D721Med (cell line): ENCODE measurements around the gene EHD3.

Source experiments
- DNase-seq: peaks from one replicate; pipeline ENCODE4 v3.0.0; 2011; ENCODE audit warnings: low spot score; ENCODE audit not compliant: insufficient read length
- FAIRE-seq: peaks from 2 replicates; lab custom pipeline; 2011; peaks lifted over from hg19 to GRCh38; lab: Jason Lieb, UNC
- CTCF ChIP-seq: IDR thresholded peaks from 2 replicates; pipeline ENCODE4 v1.5.1; 2012; ENCODE audit warnings: mild to moderate bottlenecking, control low read depth; ENCODE audit not compliant: insufficient read depth; ENCODE audit errors: missing control alignments

EHD3 gene

GRCh38 chr2:31263636-31264190 lies 29.8 kb downstream of the EHD3 start:
- DNase-seq, result no peak
- no peak for TF ChIP-seq CTCF
- no peak for FAIRE-seq

- DNase-seq (no peak), FAIRE-seq (no peak)
- no peak for TF ChIP-seq CTCF
Measured at GRCh38 chr2:31265234-31265633, 31.3 kb downstream of the EHD3 start.

GRCh38 chr2:31266804-31267203 lies 32.9 kb downstream of the EHD3 start:
- FAIRE-seq (no peak), DNase-seq (no peak)
- no peak for TF ChIP-seq CTCF

GRCh38 chr2:31267437-31268120 lies 33.6 kb downstream of the EHD3 start:
- no peak for TF ChIP-seq CTCF
- DNase-seq (no peak), FAIRE-seq (no peak)

- no peak for FAIRE-seq
- no peak for DNase-seq
- no peak for TF ChIP-seq CTCF
Measured at GRCh38 chr2:31268344-31268743, 34.4 kb downstream of the EHD3 start.

GRCh38 chr2:31269087-31269486 lies 35.1 kb downstream of the EHD3 start:
- FAIRE-seq (no peak), DNase-seq (no peak)
- TF ChIP-seq CTCF, result no peak

- DNase-seq, result no peak
- FAIRE-seq, result no peak
Measured at GRCh38 chr2:31270131-31270530, 36.2 kb downstream of the EHD3 start.

More at GRCh38 chr2:31270131-31270530, 36.2 kb downstream of the EHD3 start:
- TF ChIP-seq CTCF, result no peak
